ENCODE data around the gene HBG2. TPM values are rescaled to one million over a fixed set of nuclear protein-coding genes. Genes with fewer than 3 reads are reported as not detected.

Gene HBG2
- total and polyA plus RNA-seq, 2 of the 4 experiments (the other 2 are of a cell fraction), result 0.54 TPM; not detected in 1

DNA sequence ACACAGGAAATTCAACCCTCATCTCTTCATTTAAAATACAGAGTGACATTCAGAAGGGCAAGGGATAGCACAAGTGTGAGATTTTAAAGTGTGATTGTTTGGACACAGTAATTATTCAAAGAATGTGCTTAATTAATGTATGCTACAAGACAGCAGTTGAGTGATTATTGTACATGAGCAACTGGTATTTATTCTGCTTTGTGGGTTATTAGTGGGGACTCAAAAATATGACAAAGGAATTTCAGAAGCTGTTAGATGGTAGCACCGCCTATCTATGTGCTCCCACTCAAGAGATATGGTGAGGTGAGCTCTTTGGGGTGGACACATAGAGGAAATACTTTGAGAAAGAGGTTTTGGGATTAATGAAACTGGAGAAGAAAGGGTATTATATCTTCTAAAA, 14.5 kb downstream of the HBG2 start:
- Histone ChIP-seq H3K4me2 (ENCODE audit: low read depth, low read length) (no peak overlapping the region), H2BK15ac (ENCODE audit: low read depth, low read length) (no peak overlapping the region; the same call in 2 of the 3 replicates), H3K79me1 (ENCODE audit: low read depth in 1 of 2, low read length in 2 of 2) (no peaks in the 10 kb centered on the region), H3K56ac (ENCODE audit: extremely low read depth, insufficient read depth, low read length) (no peak overlapping the region), H2AK9ac (replicated peaks; ENCODE audit: low read depth, low read length, poor library complexity) (no peak overlapping the region), H2BK120ac (ENCODE audit: low read depth, low read length) (no peak overlapping the region), H3K9me3 (ENCODE audit: control insufficient read depth, insufficient read depth, low read length) (no peaks in the 10 kb centered on the region), H3K27me3 (ENCODE audit: control insufficient read depth, insufficient read depth, low read length) (no peaks in the 10 kb centered on the region), H2BK5ac (ENCODE audit: low read depth, low read length, poor library complexity, severe bottlenecking) (no peak overlapping the region), H3K4ac (ENCODE audit: low read depth, low read length) (no peak overlapping the region), H3K14ac (replicated peaks; ENCODE audit: low read depth, low read length) (no peak overlapping the region), H4K91ac (ENCODE audit: insufficient read depth, low read depth, low read length) (no peak overlapping the region), H3K9ac (ENCODE audit: low read depth, low read length) (no peak overlapping the region), H3K4me3 (ENCODE audit: insufficient read depth, low read depth, low read length) (no peak overlapping the region), H3K4me1 (ENCODE audit: control insufficient read depth, insufficient read depth, low read length) (peaks cover 2% of the 10 kb centered on the region; the same call in 1 of the 2 replicates), H2AK5ac (ENCODE audit: low read depth, low read length) (no peak overlapping the region), H4K20me1 (ENCODE audit: insufficient read depth, low read length) (no peaks in the 10 kb centered on the region), H4K8ac (ENCODE audit: low read depth in 2 of 2, low read length in 2 of 2) (no peak overlapping the region), H4K5ac (ENCODE audit: low read depth, low read length) (no peak overlapping the region), H3K36me3 (ENCODE audit: control insufficient read depth, insufficient read depth, low read length) (no peaks in the 10 kb centered on the region), H3K18ac (ENCODE audit: low read depth, low read length) (no peak overlapping the region), H3K23ac (ENCODE audit: low read depth, low read length) (no peak overlapping the region), H2AFZ (replicated peaks; ENCODE audit: low read length, poor library complexity) (no peak overlapping the region), H2BK20ac (ENCODE audit: low read depth, low read length) (no peak overlapping the region), H3K9me1 (ENCODE audit: insufficient read depth, low read length) (peaks cover 5% of the 10 kb centered on the region; the same call in 1 of the 2 replicates), H3K27ac (ENCODE audit: insufficient read depth, low read length) (no peak overlapping the region)
- no TSS peak for BruUV-seq (replicated peaks)
- ATAC-seq (ENCODE audit: low read depth) (no peak), DNase-seq (no peak)
- in situ Hi-C loops (cut with MboI; ENCODE audit: low sequenced_read_pairs), result no loop called here
- dilution Hi-C loops (cut with HindIII; ENCODE audit: low sequenced_read_pairs, unreplicated experiment), result no loop called here
- no CpG with 5 or more reads among the region's 1 CpG for WGBS, 2 experiments (ENCODE audit: extremely low coverage in 2 of 2, insufficient read length in 1 of 2)
- ChIA-PET POLR2A (ENCODE audit: unreplicated experiment) (no interaction called here), CTCF (no interaction called here)
- intact Hi-C loops (cut with micrococcal nuclease), result no loop called here
- TF ChIP-seq MAFK (IDR thresholded peaks at IDR 0.05; ENCODE audit: low read depth, low read length) (no peak), SMC3 (IDR thresholded peaks at IDR 0.05; ENCODE audit: low read depth, low read length) (no peak), NFE2L2 (IDR thresholded peaks at IDR 0.05; ENCODE audit: low read depth, low read length) (no peak)
- TF ChIP-seq, protein P1, sequence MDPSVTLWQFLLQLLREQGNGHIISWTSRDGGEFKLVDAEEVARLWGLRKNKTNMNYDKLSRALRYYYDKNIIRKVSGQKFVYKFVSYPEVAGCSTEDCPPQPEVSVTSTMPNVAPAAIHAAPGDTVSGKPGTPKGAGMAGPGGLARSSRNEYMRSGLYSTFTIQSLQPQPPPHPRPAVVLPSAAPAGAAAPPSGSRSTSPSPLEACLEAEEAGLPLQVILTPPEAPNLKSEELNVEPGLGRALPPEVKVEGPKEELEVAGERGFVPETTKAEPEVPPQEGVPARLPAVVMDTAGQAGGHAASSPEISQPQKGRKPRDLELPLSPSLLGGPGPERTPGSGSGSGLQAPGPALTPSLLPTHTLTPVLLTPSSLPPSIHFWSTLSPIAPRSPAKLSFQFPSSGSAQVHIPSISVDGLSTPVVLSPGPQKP (IDR thresholded peaks at IDR 0.05; ENCODE audit: borderline replicate concordance, low read depth, low read length), result no peak

All from IMR-90 (cell line).